Ovary (tissue), 9 donors: ENCODE results near the gene PRR23B. TPM values are rescaled to one million over a fixed set of nuclear protein-coding genes. Genes with fewer than 3 reads are reported as not detected.
"Not testable (repeated sequence)": the region's sequence is repeated elsewhere in the genome, so short reads cannot be mapped to it uniquely, and the experiment has no call there.

Source experiments
- DNase-seq, 5 donors: peaks; one replicate each; pipeline ENCODE4 v3.0.0-alpha.2; 2019 to 2020
- H3K27ac ChIP-seq, 2 donors: fragments of 200-600 bp; one replicate each; pipeline versions ENCODE4 v1.5.1 to v1.8.0; 2019 to 2022
- H3K27me3 ChIP-seq: fragments of 200-600 bp; one replicate; pipeline ENCODE4 v1.8.0; 2022
- H3K36me3 ChIP-seq: fragments of 200-600 bp; sonication (generic); one replicate; pipeline ENCODE4 v1.5.1; 2019
- H3K4me1 ChIP-seq: one replicate; pipeline ENCODE4 v1.8.1; 2013; ENCODE audit warnings: mild to moderate bottlenecking, moderate library complexity; ENCODE audit not compliant: insufficient read depth
- H3K4me3 ChIP-seq: fragments of 200-600 bp; sonication (generic); one replicate; pipeline ENCODE4 v1.5.1; 2017
- H3K9me3 ChIP-seq, 2 donors: fragments of 200-600 bp in 1 of 2; sonication (generic) in 1 of 2; one replicate each; pipeline versions ENCODE4 v1.5.1 to v1.8.1; 2013 to 2019; ENCODE audit warnings: mild to moderate bottlenecking in 1 of 2, moderate library complexity in 1 of 2
- EP300 ChIP-seq: sonication (generic); formaldehyde crosslinking; IDR thresholded peaks from one replicate; pipeline ENCODE4 v1.6.1; 2017; ENCODE audit warnings: antibody characterized with exemption
- POLR2A ChIP-seq: fragments of 450-650 bp; IDR thresholded peaks from one replicate; pipeline ENCODE4 v1.6.1; 2017; ENCODE audit warnings: antibody characterized with exemption, mild to moderate bottlenecking, moderate library complexity
- WGBS, 3 donors: extraction: QIAGEN DNeasy Blood & Tissue Kit in 1 of 3; methylation state at CpG; one replicate each; pipeline versions ENCODE4 v1.1.5 to v1.1.7; 2013 to 2017; 5-methylcytosine and 5-hydroxymethylcytosine counted together
- intact Hi-C, 4 donors: fragments of 100-400 bp; cut with DNase I; formaldehyde crosslinking; loops; one replicate each; pipeline versions ENCODE4 v1.11.0 to v1.15.1; 2022 to 2023
- polyA plus RNA-seq, 2 donors: library from polyadenylated mRNA; stranded (reverse); fragments of 200-250 nt in 1 of 2; fragments of 350-450 nt in 1 of 2; fragmentation: Illumina TruSeq in 1 of 2; extraction: RNeasy Lipid Tissue Mini Kit (QIAGEN cat#74804) in 1 of 2; gene quantifications; one replicate each; pipeline ENCODE4 v1.2.3, GENCODE V29; 2013 to 2014
- total RNA-seq, 7 donors: library from RNA; depleted of rRNA in 2 of 7; stranded (reverse); fragments of >200 nt in 2 of 7; fragmentation: NEBNext Ultra II Directional in 3 of 7; extraction: Animal tissue kit (Norgen Biotek cat#: 25700) in 3 of 7; gene quantifications; one replicate each; pipeline versions ENCODE4 v1.1.0 to v1.2.4, GENCODE V29; 2016 to 2023
- TF ChIP-seq, protein P1 (sequence below), 3 donors: fragments of 450-650 bp in 2 of 3; fragments of 200-600 bp in 1 of 3; IDR thresholded peaks; one replicate each; pipeline versions ENCODE4 v1.5.1 to v1.8.0; 2016 to 2022; ENCODE audit warnings: antibody characterized with exemption in 3 of 3, mild to moderate bottlenecking in 1 of 3
- donor health status: DM: no; HTN: no; CAD: no; lungs with moderate emphysema.
- donor health status: DM: no; HTN: no; CAD: no.
- donor health status: Bipolar disorder and iron deficiency.
- donor health status: DM: yes; HTN: yes; CAD: no.
- donor health status: DM: no; HTN: no; CAD: no.
- donor health status: DM: yes; HTN: yes; CAD: no.

Gene PRR23B
- total and polyA plus RNA-seq, 9 donors: not detected

GRCh38 chr3:139043554-139044365 is 23.0 kb upstream of the PRR23B start:
- Histone ChIP-seq H3K4me1 (no peaks in the 10 kb centered on the region), H3K4me3 (no peak overlapping the region), H3K27ac (no peak overlapping the region), H3K36me3 (no peaks in the 10 kb centered on the region), H3K27me3 (no peaks in the 10 kb centered on the region), H3K9me3 (no peaks in the 10 kb centered on the region)
- DNase-seq: no peak
- TF ChIP-seq EP300 (no peak), POLR2A (no peak)
- TF ChIP-seq, protein P1, sequence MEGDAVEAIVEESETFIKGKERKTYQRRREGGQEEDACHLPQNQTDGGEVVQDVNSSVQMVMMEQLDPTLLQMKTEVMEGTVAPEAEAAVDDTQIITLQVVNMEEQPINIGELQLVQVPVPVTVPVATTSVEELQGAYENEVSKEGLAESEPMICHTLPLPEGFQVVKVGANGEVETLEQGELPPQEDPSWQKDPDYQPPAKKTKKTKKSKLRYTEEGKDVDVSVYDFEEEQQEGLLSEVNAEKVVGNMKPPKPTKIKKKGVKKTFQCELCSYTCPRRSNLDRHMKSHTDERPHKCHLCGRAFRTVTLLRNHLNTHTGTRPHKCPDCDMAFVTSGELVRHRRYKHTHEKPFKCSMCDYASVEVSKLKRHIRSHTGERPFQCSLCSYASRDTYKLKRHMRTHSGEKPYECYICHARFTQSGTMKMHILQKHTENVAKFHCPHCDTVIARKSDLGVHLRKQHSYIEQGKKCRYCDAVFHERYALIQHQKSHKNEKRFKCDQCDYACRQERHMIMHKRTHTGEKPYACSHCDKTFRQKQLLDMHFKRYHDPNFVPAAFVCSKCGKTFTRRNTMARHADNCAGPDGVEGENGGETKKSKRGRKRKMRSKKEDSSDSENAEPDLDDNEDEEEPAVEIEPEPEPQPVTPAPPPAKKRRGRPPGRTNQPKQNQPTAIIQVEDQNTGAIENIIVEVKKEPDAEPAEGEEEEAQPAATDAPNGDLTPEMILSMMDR (IDR thresholded peaks at IDR 0.05): no peak
- 77 to 91% (median 81%) methylated on average over 48 to 50 of the region's 50 CpGs for WGBS, 3 donors
- intact Hi-C loops: no loop called here

DNA sequence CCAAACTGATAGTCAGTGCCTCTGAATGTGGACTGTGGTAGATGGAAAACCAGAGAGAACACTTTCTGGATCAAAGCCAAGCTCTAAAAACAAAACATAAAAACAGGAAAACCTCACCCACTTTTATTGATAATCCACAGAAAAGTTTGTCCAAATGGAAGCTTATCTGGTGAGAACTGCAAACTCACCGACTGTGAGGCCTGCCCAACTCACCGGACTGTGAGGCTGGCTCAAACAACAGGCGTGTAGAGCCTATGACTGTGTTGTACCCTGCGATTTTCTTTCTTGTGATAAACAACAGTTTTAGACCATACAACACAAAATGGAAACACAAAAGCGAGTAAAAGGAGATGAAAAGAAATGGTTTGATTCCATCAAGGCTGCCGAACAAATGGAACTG is 16.8 kb upstream of the PRR23B start:
- H3K9me3 ChIP-seq: no peaks in the 10 kb centered on the region
- no peak for DNase-seq
- no peaks in the 10 kb centered on the region for H3K27me3 ChIP-seq
- no peaks in the 10 kb centered on the region for H3K36me3 ChIP-seq
- no peak for TF ChIP-seq EP300
- no peak for TF ChIP-seq POLR2A
- TF ChIP-seq, protein P1 (IDR thresholded peaks at IDR 0.05): no peak
- no peak overlapping the region for H3K27ac ChIP-seq
- intact Hi-C loops: no loop called here
- 68 to 75% (median 71%) methylated on average over 6 of the region's 6 CpGs for WGBS, 3 donors
- no peak overlapping the region for H3K4me3 ChIP-seq
- H3K4me1 ChIP-seq: no peaks in the 10 kb centered on the region

GRCh38 chr3:139032326-139033002 is 11.7 kb upstream of the PRR23B start:
- 55 to 82% (median 75%) methylated on average over 2 of the region's 2 CpGs for WGBS, 3 donors
- TF ChIP-seq POLR2A (no peak), EP300 (no peak)
- TF ChIP-seq, protein P1 (IDR thresholded peaks at IDR 0.05): no peak
- H3K27ac ChIP-seq: no peak overlapping the region
- H3K27me3 ChIP-seq: no peaks in the 10 kb centered on the region
- H3K4me3 ChIP-seq: no peak overlapping the region
- H3K36me3 ChIP-seq: no peaks in the 10 kb centered on the region
- no peaks in the 10 kb centered on the region for H3K4me1 ChIP-seq
- intact Hi-C loops: no loop called here
- H3K9me3 ChIP-seq: no peaks in the 10 kb centered on the region
- DNase-seq: no peak

DNA sequence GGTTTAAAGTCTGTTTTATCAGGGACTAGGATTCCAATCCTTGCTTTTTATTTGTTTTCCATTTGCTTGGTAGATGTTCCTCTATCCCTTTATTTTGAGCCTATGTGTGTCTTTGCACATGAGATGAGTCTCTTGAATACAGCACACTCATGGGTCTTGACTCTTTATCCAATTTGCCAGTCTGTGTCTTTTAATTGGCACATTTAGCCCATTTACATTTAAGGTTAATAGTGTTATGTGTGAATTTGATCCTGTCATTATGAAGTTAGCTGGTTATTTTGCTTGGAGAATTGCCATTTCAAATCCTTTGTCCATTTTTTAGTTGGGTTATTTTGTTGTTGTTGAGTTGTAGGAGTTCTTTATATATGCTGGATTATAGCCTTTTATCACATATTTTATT is 9.8 kb upstream of the PRR23B start:
- intact Hi-C loops, H3K4me1 ChIP-seq, H3K9me3 ChIP-seq, H3K4me3 ChIP-seq, H3K27me3 ChIP-seq, H3K36me3 ChIP-seq, H3K27ac ChIP-seq, DNase-seq: not testable (repeated sequence)

DNA sequence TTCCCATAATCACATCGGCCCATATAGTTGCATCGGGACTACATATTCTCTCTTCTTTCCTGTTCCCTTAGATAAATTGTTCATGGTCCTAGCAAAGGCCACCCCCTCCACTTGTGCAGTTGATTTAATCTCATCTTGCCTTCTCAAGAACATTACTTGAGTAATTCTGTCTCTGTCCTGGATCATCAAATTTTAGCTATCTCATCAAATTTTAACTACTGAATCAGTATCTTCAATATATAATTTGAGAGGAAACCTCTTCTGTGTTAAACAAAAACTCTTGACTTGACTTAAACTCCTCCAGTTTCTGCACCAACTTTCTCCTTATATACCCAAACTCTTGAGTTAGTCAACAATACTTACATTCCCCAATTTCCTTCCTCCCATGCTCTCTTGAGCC is 4.2 kb upstream of the PRR23B start:
- Histone ChIP-seq H3K27ac (no peak overlapping the region), H3K36me3 (no peaks in the 10 kb centered on the region), H3K27me3 (no peaks in the 10 kb centered on the region), H3K4me1 (no peaks in the 10 kb centered on the region), H3K4me3 (no peak overlapping the region), H3K9me3 (no peaks in the 10 kb centered on the region)
- no peak for DNase-seq
- intact Hi-C loops: no loop called here
- 93 to 99% (median 98%) methylated on average over 2 of the region's 2 CpGs for WGBS, 3 donors
- TF ChIP-seq, protein P1 (IDR thresholded peaks at IDR 0.05): no peak
- no peak for TF ChIP-seq POLR2A
- TF ChIP-seq EP300: no peak
